ENCODE results near the gene PATJ. TPM values are rescaled to one million over a fixed set of nuclear protein-coding genes. Genes with fewer than 3 reads are reported as not detected.

The PATJ gene
- polyA plus RNA-seq, 1 of the 3 experiments (the other 2 are of a cell fraction) = 3.0 TPM

DNA sequence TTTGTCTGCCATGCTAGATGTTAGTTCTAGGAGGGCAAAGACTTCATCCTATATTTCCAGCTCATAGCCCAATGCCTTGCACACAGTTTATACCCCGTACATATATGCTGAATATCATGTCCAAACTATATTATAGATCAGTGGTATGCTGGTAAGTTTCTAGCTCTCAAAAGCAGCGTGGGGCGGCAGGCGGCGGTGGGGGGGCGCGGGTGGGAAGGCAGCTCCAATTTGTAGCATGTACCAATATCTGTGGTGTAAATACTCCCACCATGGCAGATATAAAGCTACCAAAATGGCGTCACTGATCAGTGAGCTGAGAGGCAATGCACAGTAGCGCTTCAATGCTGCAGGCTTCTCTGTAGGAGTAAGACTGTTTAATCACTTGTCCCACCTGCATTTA, 77.1 kb downstream of the PATJ start:
- ChIA-PET POLR2A (no interaction called here), CTCF (interaction anchor here (0.6 kb wide), 1 partner anchor 15 kb away, joined by 3 read pairs; no protein-coding TSS in a partner anchor)
- H3K36me3 ChIP-seq (replicated peaks in 1 of 2; ENCODE audit: control insufficient read depth in 1 of 2, insufficient read depth in 2 of 2, low read length in 1 of 2) = no peaks in the 10 kb centered on the region
- no peak overlapping the region for H3K27ac ChIP-seq (ENCODE audit: low read depth in 2 of 2, low read length in 1 of 2)
- H2AFZ ChIP-seq (ENCODE audit: low read depth) = no peak overlapping the region
- H3K9ac ChIP-seq = no peak overlapping the region
- 97% methylated on average over 9 of the region's 9 CpGs for WGBS (ENCODE audit: low lambda C conversion rate)
- H3K9me3 ChIP-seq = no peaks in the 10 kb centered on the region
- DNase-seq = no peak
- TF ChIP-seq TEAD4 (IDR thresholded peaks at IDR 0.05; ENCODE audit: borderline replicate concordance, insufficient read depth) = no peak
- TF ChIP-seq TAF1 (IDR thresholded peaks at IDR 0.05; ENCODE audit: borderline replicate concordance, low read depth, low read length) = no peak
- TF ChIP-seq CHD2 (IDR thresholded peaks at IDR 0.05; ENCODE audit: low read length, partially characterized antibody) = no peak
- TF ChIP-seq, protein P1, sequence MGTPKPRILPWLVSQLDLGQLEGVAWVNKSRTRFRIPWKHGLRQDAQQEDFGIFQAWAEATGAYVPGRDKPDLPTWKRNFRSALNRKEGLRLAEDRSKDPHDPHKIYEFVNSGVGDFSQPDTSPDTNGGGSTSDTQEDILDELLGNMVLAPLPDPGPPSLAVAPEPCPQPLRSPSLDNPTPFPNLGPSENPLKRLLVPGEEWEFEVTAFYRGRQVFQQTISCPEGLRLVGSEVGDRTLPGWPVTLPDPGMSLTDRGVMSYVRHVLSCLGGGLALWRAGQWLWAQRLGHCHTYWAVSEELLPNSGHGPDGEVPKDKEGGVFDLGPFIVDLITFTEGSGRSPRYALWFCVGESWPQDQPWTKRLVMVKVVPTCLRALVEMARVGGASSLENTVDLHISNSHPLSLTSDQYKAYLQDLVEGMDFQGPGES (IDR thresholded peaks at IDR 0.05; ENCODE audit: low read depth, low read length) = no peak
- no peak for TF ChIP-seq ELF1 (IDR thresholded peaks at IDR 0.05)
- TF ChIP-seq, protein P2, sequence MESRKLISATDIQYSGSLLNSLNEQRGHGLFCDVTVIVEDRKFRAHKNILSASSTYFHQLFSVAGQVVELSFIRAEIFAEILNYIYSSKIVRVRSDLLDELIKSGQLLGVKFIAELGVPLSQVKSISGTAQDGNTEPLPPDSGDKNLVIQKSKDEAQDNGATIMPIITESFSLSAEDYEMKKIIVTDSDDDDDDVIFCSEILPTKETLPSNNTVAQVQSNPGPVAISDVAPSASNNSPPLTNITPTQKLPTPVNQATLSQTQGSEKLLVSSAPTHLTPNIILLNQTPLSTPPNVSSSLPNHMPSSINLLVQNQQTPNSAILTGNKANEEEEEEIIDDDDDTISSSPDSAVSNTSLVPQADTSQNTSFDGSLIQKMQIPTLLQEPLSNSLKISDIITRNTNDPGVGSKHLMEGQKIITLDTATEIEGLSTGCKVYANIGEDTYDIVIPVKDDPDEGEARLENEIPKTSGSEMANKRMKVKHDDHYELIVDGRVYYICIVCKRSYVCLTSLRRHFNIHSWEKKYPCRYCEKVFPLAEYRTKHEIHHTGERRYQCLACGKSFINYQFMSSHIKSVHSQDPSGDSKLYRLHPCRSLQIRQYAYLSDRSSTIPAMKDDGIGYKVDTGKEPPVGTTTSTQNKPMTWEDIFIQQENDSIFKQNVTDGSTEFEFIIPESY (IDR thresholded peaks at IDR 0.05; ENCODE audit: borderline replicate concordance, low read depth) = no peak
- TF ChIP-seq, protein P3, sequence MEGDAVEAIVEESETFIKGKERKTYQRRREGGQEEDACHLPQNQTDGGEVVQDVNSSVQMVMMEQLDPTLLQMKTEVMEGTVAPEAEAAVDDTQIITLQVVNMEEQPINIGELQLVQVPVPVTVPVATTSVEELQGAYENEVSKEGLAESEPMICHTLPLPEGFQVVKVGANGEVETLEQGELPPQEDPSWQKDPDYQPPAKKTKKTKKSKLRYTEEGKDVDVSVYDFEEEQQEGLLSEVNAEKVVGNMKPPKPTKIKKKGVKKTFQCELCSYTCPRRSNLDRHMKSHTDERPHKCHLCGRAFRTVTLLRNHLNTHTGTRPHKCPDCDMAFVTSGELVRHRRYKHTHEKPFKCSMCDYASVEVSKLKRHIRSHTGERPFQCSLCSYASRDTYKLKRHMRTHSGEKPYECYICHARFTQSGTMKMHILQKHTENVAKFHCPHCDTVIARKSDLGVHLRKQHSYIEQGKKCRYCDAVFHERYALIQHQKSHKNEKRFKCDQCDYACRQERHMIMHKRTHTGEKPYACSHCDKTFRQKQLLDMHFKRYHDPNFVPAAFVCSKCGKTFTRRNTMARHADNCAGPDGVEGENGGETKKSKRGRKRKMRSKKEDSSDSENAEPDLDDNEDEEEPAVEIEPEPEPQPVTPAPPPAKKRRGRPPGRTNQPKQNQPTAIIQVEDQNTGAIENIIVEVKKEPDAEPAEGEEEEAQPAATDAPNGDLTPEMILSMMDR (IDR thresholded peaks at IDR 0.05) = no peak
- no peak for TF ChIP-seq JUND (IDR thresholded peaks at IDR 0.05)
- TF ChIP-seq MXI1 (IDR thresholded peaks at IDR 0.05; ENCODE audit: low read depth, low read length) = no peak
- TF ChIP-seq, protein P4, sequence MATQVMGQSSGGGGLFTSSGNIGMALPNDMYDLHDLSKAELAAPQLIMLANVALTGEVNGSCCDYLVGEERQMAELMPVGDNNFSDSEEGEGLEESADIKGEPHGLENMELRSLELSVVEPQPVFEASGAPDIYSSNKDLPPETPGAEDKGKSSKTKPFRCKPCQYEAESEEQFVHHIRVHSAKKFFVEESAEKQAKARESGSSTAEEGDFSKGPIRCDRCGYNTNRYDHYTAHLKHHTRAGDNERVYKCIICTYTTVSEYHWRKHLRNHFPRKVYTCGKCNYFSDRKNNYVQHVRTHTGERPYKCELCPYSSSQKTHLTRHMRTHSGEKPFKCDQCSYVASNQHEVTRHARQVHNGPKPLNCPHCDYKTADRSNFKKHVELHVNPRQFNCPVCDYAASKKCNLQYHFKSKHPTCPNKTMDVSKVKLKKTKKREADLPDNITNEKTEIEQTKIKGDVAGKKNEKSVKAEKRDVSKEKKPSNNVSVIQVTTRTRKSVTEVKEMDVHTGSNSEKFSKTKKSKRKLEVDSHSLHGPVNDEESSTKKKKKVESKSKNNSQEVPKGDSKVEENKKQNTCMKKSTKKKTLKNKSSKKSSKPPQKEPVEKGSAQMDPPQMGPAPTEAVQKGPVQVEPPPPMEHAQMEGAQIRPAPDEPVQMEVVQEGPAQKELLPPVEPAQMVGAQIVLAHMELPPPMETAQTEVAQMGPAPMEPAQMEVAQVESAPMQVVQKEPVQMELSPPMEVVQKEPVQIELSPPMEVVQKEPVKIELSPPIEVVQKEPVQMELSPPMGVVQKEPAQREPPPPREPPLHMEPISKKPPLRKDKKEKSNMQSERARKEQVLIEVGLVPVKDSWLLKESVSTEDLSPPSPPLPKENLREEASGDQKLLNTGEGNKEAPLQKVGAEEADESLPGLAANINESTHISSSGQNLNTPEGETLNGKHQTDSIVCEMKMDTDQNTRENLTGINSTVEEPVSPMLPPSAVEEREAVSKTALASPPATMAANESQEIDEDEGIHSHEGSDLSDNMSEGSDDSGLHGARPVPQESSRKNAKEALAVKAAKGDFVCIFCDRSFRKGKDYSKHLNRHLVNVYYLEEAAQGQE (IDR thresholded peaks at IDR 0.05; ENCODE audit: low read depth, low read length) = no peak
- no peak for TF ChIP-seq POLR2AphosphoS5 (IDR thresholded peaks at IDR 0.05; ENCODE audit: low read depth, low read length)
- no peak for TF ChIP-seq NRF1 (IDR thresholded peaks at IDR 0.05; ENCODE audit: low read depth, low read length)
- no peak for TF ChIP-seq GABPA (IDR thresholded peaks at IDR 0.05; ENCODE audit: low read depth)
- no peak for TF ChIP-seq MEF2A (IDR thresholded peaks at IDR 0.05; ENCODE audit: borderline replicate concordance, low read depth)
- TF ChIP-seq SIN3A (IDR thresholded peaks at IDR 0.05; ENCODE audit: borderline replicate concordance, low read depth, low read length) = no peak
- TF ChIP-seq EP300 (IDR thresholded peaks at IDR 0.05; ENCODE audit: borderline replicate concordance in 1 of 2, low read depth in 1 of 2, low read length in 1 of 2) = no peak
- no peak for TF ChIP-seq RFX5 (IDR thresholded peaks at IDR 0.05; ENCODE audit: low read length)
- no peak for TF ChIP-seq EZH2phosphoT487 (IDR thresholded peaks at IDR 0.05; ENCODE audit: borderline replicate concordance, low read depth)
- TF ChIP-seq, protein P5, sequence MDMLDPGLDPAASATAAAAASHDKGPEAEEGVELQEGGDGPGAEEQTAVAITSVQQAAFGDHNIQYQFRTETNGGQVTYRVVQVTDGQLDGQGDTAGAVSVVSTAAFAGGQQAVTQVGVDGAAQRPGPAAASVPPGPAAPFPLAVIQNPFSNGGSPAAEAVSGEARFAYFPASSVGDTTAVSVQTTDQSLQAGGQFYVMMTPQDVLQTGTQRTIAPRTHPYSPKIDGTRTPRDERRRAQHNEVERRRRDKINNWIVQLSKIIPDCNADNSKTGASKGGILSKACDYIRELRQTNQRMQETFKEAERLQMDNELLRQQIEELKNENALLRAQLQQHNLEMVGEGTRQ (IDR thresholded peaks at IDR 0.05; ENCODE audit: borderline replicate concordance, low read depth, low read length) = no peak
- no peak overlapping the region for H3K4me2 ChIP-seq
- no peak overlapping the region for H3K4me3 ChIP-seq (ENCODE audit: low read depth in 2 of 2, low read length in 1 of 2)
- no peaks in the 10 kb centered on the region for H3K4me1 ChIP-seq (ENCODE audit: control insufficient read depth in 1 of 2, insufficient read depth in 2 of 2, low read depth in 1 of 2, low read length in 1 of 2)
- no peaks in the 10 kb centered on the region for H3K9me2 ChIP-seq
- H3F3A ChIP-seq (replicated peaks; ENCODE audit: insufficient read depth) = no peaks in the 10 kb centered on the region
- H4K20me1 ChIP-seq (ENCODE audit: insufficient read depth) = no peaks in the 10 kb centered on the region
- H3K79me2 ChIP-seq (ENCODE audit: insufficient read depth) = no peaks in the 10 kb centered on the region
- no peaks in the 10 kb centered on the region for H3K27me3 ChIP-seq (ENCODE audit: insufficient read depth)

All from SK-N-SH (cell line).